Renal cortex interstitium (tissue), 15 donors: ENCODE results near the gene EXT2. TPM values are rescaled to one million over a fixed set of nuclear protein-coding genes. Genes with fewer than 3 reads are reported as not detected.

ENCODE experiments used
- DNase-seq, 11 donors: peaks; one replicate each; pipeline ENCODE4 v3.0.0-alpha.2; 2013; ENCODE audit warnings: low read depth in 9 of 11, low spot score in 4 of 11; ENCODE audit errors: extremely low read depth in 1 of 11
- long read RNA-seq, 16 experiments: transcript quantifications; one replicate each; lab custom pipeline, GENCODE V29; 2026
- polyA plus RNA-seq, 3 donors: library from polyadenylated mRNA; unstranded; fragments of 120-200 nt; gene quantifications; one replicate each; pipeline ENCODE4 v1.2.1, GENCODE V29; 2013; ENCODE audit not compliant: insufficient read length in 3 of 3

EXT2 gene
- polyA plus RNA-seq, result 10 to 100 TPM; 67.9 to 69.4 (median 68.2) TPM
- long read RNA-seq, donor 1, transcript EXT2-210 (14 exons, 3,136 nt), result major isoform, 7 of 7 reads
- long read RNA-seq, donor 1, partial matches to known transcripts, result 0 of 7 reads
- long read RNA-seq, donor 1, other reads (novel, unspliced or antisense), result 0 of 7 reads
- long read RNA-seq, donor 2, partial matches to known transcripts, result 0 of 4 reads
- long read RNA-seq, donor 2, other reads (novel, unspliced or antisense), result 0 of 4 reads
- long read RNA-seq, donor 3, transcript EXT2-210 (14 exons, 3,136 nt), result major isoform, 11 of 32 reads
- long read RNA-seq, donor 3, partial matches to known transcripts, result 21 of 32 reads
- long read RNA-seq, donor 3, other reads (novel, unspliced or antisense), result 0 of 32 reads
- long read RNA-seq, donor 4, transcript EXT2-210 (14 exons, 3,136 nt), result major isoform, 12 of 13 reads
- long read RNA-seq, donor 4, partial matches to known transcripts, result 0 of 13 reads
- long read RNA-seq, donor 4, other reads (novel, unspliced or antisense), result 0 of 13 reads
- long read RNA-seq, donor 5, result 0 reads
- long read RNA-seq, donor 6, transcript EXT2-210 (14 exons, 3,136 nt), result major isoform, 5 of 13 reads
- long read RNA-seq, donor 6, partial matches to known transcripts, result 8 of 13 reads
- long read RNA-seq, donor 6, other reads (novel, unspliced or antisense), result 0 of 13 reads
- long read RNA-seq, donor 7, transcript EXT2-210 (14 exons, 3,136 nt), result major isoform, 11 of 24 reads
- long read RNA-seq, donor 7, partial matches to known transcripts, result 12 of 24 reads
- long read RNA-seq, donor 7, other reads (novel, unspliced or antisense), result 0 of 24 reads
- long read RNA-seq, donor 8, transcript EXT2-210 (14 exons, 3,136 nt), result major isoform, 18 of 49 reads
- long read RNA-seq, donor 8, partial matches to known transcripts, result 31 of 49 reads
- long read RNA-seq, donor 8, other reads (novel, unspliced or antisense), result 0 of 49 reads
- long read RNA-seq, donor 9, transcript EXT2-210 (14 exons, 3,136 nt), result major isoform, 9 of 26 reads
- long read RNA-seq, donor 9, partial matches to known transcripts, result 17 of 26 reads
- long read RNA-seq, donor 9, other reads (novel, unspliced or antisense), result 0 of 26 reads
- long read RNA-seq, donor 10, transcript EXT2-210 (14 exons, 3,136 nt), result major isoform, 10 of 39 reads
- long read RNA-seq, donor 10, partial matches to known transcripts, result 29 of 39 reads
- long read RNA-seq, donor 10, other reads (novel, unspliced or antisense), result 0 of 39 reads
- long read RNA-seq, donor 11, transcript EXT2-210 (14 exons, 3,136 nt), result major isoform, 10 of 19 reads
- long read RNA-seq, donor 11, partial matches to known transcripts, result 9 of 19 reads
- long read RNA-seq, donor 11, other reads (novel, unspliced or antisense), result 0 of 19 reads
- long read RNA-seq, donor 12, transcript EXT2-210 (14 exons, 3,136 nt), result major isoform, 5 of 5 reads
- long read RNA-seq, donor 12, partial matches to known transcripts, result 0 of 5 reads
- long read RNA-seq, donor 12, other reads (novel, unspliced or antisense), result 0 of 5 reads
- long read RNA-seq, donor 13, result 0 reads
- long read RNA-seq, donor 14, transcript EXT2-210 (14 exons, 3,136 nt), result major isoform, 7 of 8 reads
- long read RNA-seq, donor 14, partial matches to known transcripts, result 0 of 8 reads
- long read RNA-seq, donor 14, other reads (novel, unspliced or antisense), result 0 of 8 reads
- long read RNA-seq, donor 15, transcript EXT2-210 (14 exons, 3,136 nt), result major isoform, 7 of 7 reads
- long read RNA-seq, donor 15, partial matches to known transcripts, result 0 of 7 reads
- long read RNA-seq, donor 15, other reads (novel, unspliced or antisense), result 0 of 7 reads
- long read RNA-seq, donor 16, transcript EXT2-210 (14 exons, 3,136 nt), result major isoform, 23 of 60 reads
- long read RNA-seq, donor 16, partial matches to known transcripts, result 37 of 60 reads
- long read RNA-seq, donor 16, other reads (novel, unspliced or antisense), result 0 of 60 reads

DNA sequence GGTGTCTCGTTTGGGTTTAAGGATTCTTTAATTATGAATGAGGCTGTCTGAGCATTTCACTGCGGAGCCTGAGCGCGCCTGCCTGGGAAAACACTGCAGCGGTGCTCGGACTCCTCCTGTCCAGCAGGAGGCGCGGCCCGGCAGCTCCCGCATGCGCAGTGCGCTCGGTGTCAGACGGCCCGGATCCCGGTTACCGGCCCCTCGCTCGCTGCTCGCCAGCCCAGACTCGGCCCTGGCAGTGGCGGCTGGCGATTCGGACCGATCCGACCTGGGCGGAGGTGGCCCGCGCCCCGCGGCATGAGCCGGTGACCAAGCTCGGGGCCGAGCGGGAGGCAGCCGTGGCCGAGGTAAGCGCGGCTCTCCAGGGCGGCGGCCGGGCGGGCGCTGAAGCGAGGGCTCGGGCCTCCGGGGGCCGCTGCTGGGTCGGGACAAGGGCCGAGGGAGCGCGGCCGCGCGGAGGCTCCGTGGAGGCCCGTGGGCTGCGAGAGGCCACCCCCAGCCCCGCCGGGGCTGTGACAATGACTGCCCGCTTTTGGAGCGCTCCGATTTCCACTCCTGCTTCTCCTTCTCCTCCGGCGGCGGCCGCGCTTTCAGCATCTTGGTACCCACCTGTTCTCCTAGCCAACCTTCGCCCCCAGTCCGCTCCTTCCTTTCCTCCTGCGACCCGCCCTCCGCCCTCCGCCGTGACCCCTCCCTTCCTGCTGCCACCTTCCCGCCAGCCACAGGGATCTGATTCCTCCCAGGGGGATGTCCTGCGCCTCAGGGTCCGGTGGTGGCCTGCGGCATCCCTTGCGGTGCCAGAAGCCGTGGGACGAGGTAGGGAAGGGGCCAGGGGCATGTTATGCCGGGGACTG lies at the start of gene EXT2:
EXT2 (plus strand) TSS at position 173 of the 854 bp plus-strand sequence. CDS start 12,035 bp downstream, outside the sequence.
- peak; percentile 53 to 81 (median 75) for DNase-seq

DNA sequence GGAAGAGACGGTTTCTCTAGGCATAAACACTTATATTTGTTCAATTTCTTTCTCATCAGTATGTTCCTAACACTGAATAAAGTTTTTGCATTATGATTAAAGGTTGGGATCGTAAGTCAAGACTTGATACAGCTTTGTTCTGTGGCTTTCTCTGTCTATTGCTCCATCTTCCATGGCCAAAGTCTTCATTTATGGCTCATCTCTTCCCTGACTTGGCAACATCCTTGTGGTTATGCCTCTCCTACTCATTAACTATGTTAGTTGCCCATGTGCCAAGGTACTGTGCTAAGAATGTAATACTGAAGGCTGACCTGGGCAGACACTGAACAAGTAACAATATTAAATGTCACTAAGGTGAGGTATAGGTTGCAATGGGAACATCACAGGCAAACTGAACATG lies 49.3 kb upstream of the EXT2 start:
- no peak for DNase-seq

DNA sequence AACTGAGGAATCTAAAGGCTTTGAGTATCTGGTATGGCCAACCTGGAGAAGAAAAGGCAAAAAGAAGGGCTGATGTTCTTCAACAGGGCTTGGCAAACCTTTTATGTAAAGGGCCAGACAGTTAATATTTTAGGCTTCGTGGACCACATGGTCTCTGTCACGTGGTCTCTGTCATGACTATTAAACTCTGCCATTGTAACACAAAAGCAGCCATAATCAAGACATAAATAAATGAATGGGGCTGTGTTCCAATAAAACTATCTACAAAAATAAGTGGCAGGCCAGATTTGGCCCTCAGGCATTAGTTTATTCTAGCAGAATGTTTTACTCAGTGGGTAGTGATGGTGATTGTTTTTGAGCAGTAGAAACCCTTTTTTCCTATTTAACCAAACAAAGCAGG lies 48.2 kb upstream of the EXT2 start:
- no peak for DNase-seq

DNA sequence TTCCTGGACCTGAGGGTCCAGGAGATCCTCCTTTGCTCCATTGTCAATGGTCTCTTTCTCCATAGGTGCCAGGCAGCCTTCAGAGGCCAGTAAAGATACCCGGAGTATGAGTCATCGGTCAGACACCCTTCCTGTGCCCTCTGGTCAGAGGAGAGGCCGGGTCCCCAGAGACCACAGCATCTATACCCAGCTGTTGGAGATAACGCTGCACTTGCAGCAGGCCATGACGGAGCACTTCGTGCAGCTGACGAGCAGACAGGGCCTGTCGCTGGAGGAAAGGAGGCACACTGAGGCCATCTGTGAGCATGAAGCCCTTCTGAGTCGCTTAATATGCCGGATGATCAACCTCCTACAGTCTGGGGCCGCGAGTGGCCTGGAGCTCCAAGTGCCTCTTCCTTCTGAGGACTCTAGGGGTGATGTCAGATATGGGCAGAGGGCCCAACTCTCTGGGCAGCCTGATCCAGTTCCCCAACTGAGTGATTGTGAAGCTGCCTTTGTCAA lies 47.5 kb upstream of the EXT2 start, which contains the start of gene ACCSL:
ACCSL (plus strand) TSS at position 51 of the 501 bp plus-strand sequence; CDS start at position 107, 56 bp downstream.
- no peak for DNase-seq

DNA sequence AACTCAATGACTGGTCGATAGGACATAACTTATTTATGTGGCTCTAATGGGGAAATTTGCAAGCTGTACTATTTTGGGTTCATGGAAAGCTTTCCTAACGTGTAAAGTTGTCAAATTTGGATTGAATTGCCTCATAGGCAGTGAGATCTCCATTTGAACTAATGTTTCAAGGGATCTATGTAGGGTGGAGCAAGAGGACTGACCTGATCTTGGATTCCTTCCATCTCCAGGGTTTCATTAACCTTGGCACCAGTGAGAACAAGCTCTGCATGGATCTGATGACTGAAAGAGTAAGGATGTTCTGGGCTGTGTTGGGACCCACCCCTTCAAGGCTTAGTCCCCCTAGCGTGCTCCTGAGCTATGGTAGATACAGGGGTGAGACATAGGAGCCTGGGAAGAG lies 45.6 kb upstream of the EXT2 start:
- DNase-seq, result no peak

DNA sequence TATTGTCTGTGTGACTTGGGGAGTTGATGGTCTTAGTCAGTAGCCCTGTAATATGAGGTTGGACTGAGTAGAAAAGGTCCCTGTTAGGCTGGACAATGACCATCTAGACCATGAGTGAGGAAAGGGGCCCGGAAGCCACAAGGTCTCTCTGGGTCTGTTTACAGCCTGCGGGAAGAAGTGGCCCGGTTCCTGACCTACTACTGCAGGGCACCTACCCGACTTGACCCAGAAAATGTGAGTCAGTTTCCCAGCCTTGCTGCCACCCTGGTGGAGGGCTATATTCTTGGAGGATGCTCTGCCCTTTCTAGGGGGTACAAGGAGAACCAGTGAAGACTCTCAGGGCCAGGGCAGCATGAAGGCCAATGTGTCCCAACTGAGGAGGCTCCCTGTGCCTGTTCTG lies 44.3 kb upstream of the EXT2 start:
- DNase-seq, result no peak

DNA sequence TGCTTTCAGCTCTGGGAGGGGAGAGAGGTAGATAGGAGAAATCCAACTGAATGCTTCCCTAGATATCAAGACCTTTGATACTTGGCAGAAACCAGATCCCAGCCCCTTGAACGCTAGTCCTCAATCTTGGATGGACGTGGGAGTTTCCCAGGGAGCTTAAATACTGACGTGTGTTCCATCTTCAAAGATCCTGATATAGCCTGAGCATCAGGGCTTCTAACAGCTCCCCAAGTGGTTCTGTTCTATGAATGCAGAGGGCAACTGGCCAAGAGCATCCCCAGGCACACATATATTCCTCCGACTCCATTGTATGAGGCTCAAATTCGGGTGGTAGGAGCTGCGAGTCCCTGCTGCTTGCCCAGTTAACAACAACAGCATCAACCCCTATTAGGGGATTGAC lies 38.1 kb upstream of the EXT2 start:
- no peak for DNase-seq

DNA sequence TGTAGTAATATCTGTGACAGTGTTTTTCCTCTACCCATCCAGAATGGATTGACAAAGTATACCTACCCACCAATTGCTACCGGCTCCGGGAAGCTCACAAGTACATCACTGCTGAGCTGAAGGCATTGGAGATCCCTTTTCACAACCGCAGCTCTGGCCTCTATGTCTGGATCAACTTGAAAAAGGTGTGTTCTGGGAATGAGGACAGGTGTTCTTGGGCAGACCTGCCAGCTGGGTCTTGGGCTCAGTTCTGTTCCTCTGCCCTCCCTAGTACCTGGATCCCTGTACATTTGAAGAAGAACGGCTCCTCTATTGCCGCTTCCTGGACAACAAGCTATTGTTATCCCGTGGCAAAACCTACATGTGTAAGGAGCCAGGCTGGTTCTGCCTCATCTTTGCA lies 37.2 kb upstream of the EXT2 start:
- no peak for DNase-seq

DNA sequence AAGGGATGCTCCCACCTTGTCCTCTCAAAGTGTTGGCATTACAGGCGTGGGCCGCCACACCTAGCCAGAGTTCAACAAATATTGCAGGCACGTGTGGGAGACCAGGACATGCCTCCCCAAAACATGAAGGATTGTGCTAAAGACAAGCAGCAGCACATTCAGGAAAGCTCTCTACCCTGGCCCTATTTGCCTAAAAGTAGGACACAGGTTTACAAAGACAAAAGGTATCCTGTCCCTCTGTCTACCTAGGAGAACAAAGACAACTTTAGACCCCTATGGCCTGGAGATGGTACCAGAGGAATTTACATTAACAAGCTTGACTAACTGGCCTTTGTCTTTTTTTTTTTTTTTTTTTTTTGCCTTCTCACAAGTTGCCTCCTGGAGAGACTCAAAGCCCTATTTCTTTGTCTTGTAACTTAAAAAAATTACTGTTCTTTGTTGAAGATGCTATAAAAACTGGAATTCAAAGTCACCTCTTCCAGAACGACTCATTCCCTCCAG lies 30.3 kb upstream of the EXT2 start:
- peak in 3 of 11 donors; percentile 1 to 3 (median 2) for DNase-seq

DNA sequence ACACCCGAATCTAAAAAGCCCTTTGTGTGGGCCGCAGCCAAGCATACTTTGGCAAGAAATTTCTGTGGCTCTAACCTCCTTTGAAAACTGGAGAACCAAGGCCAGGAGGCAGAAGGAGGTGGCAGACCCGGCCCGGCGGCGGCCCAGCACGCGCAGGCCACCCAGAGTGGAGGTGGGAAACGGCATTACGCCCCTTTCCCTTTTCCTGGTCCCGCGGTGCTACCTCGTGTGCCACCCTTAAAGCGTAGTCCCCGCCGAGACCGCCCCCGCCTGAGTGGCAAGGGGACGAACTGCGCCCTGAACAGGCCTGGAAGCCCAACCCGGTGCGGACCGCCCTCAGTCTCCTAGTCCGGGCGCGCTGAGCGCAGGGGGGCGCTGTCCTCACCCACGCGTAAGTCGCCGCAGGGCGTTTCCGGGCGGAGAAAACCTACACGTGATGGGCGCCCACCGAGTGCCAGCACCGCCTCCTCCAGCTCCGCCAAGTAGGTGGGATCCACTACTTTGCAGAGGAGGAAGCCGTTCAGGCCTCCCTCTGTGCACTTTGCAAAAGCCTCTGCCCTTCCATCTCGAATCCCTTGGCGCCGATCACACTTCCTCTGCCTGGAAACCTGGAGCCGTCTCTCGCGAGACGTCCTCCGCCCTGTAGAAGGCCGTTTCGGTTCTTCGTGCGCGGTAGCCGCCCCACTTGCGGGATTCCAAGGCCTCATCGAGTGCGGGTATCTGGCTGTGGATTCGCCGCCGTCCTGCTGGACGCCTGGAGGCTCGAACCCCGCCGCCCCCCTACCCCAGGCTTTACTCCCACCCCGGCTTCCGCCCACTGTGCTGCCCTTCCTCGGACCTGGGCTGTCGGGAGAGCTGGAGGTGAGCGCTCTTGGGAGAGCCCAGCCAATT lies 29.4 kb upstream of the EXT2 start, which contains the start of gene ACCS:
ACCS (plus strand) TSS at position 430 of the 891 bp plus-strand sequence. CDS start 1,358 bp downstream, outside the sequence.
- DNase-seq, result peak; percentile 85 to 93 (median 89)

DNA sequence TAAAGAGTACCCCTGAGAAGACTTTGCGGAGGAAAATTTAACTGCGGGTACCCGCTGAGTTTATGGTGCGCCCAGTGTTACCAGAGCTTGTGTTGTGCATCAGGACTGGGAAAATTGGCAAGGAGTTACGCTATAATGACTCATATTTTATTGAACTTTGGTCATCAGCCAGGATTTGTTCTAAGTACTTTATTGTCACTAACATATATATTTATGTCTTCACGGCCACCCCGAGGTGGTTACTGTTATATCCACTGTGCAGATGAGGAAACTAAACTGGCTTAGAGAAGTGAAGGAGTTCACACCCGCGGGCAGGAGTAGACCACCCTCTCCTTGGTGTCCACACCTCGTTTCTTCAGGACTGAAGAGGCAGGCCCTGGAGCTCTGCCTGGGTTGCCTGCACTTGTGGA lies 28.7 kb upstream of the EXT2 start:
- peak in 2 of 11 donors; percentile 2 to 7 for DNase-seq

DNA sequence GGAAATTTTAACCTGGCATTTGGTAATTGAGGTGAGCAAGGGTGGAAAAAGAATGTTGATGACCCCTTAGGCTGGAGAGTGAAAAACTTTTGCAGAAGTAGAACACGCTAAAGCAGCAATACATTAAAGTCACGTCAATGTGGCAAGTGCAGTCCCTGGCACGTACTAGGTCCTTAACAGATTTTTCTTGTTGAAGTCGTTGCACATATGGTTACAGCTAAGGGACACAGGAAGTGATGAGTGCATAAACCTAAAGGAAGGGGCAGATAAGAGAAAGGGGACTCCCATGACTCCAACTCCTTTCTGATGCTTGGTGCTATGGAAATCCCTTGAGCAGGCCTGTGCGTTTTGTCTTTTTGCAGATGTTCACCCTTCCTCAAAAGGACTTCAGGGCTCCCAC lies 28.2 kb upstream of the EXT2 start:
- no peak for DNase-seq

DNA sequence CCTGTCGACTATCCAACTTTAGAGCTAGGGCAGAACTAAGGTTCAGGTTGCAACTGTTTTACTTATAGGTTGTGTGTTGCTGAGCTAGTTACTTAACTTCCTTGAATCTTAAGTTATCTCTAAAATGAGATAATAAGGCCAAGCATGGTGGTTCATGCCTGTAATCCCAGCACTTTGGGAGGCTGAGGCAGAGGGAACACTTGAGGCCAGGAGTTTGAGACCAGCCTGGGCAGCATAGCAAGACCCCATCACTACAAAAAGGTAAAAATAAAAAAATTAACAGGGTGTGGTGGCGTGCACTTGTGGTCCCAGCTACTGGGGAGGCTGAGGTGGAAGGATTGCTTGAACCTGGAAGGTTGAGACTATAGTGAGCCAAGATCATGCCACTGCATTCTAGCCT lies 27.3 kb upstream of the EXT2 start:
- DNase-seq, result no peak

DNA sequence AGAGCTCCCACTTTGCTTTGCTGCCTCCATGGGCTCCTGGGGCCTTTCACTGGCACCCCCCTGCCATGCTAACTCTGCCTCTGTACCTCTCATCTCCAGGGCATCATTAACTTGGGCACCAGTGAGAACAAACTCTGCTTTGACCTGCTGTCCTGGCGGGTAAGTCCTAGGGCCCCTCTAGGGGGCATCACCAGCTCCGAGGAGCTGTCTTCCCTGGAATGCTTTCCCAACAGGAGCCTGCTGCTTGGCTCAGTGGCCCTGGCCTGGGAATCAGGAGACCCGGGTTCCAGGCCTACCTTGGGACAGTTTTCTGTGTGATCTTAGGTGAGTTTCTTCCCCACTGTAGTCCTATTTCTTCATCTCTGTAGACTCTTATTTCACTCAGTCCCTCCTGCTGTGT lies 24.3 kb upstream of the EXT2 start:
- no peak for DNase-seq
